GM18502 (cell line): ENCODE data around the gene GPATCH1.
"Not testable (repeated sequence)": the region's sequence is repeated elsewhere in the genome, so short reads cannot be mapped to it uniquely, and the experiment has no call there.

Experiments used
- ATAC-seq: cut with Tn5 transposase; IDR thresholded peaks from one replicate; pipeline ENCODE4 v1.9.1; 2021; ENCODE audit warnings: mild to moderate bottlenecking; ENCODE audit not compliant: unreplicated experiment, poor library complexity

The GPATCH1 gene

GRCh38 chr19:33152625-33153024 is 71.6 kb downstream of the GPATCH1 start:
- not testable (repeated sequence) for ATAC-seq

DNA sequence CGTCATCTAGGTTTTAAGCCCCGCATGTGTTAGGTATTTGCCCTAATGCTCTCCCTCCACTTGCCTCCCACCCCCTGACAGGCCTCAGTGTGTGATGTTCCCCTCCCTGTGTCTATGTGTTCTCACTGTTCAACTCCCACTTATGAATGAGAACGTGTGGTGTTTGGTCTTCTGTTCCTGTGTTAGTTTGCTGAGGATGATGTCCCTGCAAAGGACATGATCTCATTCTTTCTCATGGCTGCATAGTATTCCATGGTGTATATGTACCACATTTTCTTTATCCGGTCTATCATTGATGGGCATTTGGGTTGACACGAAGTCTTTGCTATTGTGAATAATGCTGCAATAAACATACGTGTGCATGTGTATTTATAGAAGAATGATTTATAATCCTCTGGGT is 73.3 kb downstream of the GPATCH1 start:
- ATAC-seq, result not testable (repeated sequence)

DNA sequence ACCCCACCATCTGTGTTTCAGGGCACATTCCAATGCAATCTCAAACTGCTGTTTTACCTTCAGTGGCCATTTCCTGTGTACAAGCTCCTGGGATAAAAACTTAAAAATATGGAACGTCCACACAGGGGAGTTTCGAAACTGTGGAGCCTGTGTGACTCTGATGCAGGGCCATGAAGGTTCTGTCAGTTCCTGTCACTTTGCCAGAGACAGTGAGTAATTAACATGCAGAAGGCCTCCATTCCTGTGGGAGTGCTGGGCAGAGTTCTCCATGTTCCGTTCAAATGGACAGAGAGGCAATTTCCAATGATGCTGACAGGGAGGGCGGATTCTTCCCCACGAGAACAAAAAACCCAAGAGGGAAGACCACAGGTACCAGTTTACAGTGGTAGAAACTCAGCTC is 75.4 kb downstream of the GPATCH1 start:
- ATAC-seq, result no peak

- no peak for ATAC-seq
These were observed 76.9 kb downstream of the GPATCH1 start for GRCh38 chr19:33157906-33158305.

GRCh38 chr19:33158365-33158764 is 77.4 kb downstream of the GPATCH1 start:
- no peak for ATAC-seq

GRCh38 chr19:33159149-33159548 is 78.2 kb downstream of the GPATCH1 start:
- ATAC-seq, result no peak

GRCh38 chr19:33159893-33160292 is 78.9 kb downstream of the GPATCH1 start:
- ATAC-seq, result no peak

GRCh38 chr19:33161201-33161600 is 80.2 kb downstream of the GPATCH1 start:
- ATAC-seq, result no peak

DNA sequence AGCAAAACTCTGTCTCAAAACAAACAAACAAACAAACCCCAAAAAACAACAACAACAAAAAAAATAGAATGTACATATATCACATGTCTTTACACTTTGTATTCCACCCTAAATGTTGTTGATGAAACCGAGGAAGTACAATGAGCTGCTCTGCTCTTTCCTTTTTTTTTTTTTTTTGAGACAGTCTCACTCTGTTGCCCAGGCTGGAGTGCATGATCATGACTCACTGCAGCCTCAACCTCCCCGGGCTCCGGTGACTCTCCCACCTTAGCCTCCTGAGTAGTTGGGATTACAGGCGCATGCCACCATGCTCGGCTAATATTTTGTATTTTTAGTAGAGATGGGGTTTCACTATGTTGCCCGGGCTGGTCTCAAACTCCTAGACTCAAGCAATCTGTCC is 82.5 kb downstream of the GPATCH1 start:
- ATAC-seq, result no peak

DNA sequence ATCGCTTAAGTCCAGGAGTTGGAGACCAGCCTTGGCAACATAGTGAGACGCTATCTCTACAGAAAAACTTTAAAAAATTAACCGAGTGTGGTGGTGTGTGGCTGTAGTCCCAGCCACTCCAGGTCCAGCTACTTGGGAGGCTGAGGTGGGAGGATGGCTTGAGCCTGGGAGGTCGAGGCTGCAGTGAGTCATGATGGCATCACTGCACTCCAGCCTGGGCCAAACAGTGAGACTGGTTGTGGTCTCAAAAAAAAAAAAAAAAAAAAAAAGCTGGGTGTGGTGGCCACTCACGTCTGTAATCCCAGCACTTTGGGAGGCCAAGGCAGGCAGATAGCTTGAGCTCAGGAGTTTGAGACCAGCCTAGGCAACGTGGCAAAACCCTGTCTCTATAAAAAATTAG is 85.1 kb downstream of the GPATCH1 start:
- not testable (repeated sequence) for ATAC-seq

- ATAC-seq, result no peak
These were observed 86.5 kb downstream of the GPATCH1 start for GRCh38 chr19:33167438-33167837.

- no peak for ATAC-seq
These were observed 87.5 kb downstream of the GPATCH1 start for GRCh38 chr19:33168528-33168927.

DNA sequence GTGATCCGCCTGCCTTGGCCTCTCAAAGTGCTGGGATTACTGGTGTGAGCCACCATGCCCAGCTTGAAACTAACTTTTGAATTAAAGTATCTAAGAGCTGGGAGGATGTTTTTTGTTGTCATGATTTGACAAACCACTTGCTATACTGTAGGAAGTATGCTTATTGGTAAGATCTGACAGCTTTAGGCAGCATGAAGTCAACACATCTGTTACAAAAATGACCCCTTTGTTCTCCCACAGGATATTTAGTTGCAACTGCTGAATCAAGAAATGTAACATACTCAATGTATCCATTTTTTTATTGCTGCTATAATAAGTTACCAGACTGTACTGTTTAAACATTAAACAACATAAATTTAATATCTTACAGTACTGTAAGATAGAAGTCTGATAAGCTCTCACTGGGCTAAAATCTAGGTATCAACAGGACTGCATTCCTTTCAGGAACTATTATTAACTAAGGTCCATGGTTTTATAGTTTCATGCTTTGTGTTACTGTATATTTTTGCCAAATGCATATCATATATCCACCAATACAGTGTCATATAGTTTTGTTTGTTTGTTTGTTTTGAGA is 90.3 kb downstream of the GPATCH1 start:
- no peak for ATAC-seq

DNA sequence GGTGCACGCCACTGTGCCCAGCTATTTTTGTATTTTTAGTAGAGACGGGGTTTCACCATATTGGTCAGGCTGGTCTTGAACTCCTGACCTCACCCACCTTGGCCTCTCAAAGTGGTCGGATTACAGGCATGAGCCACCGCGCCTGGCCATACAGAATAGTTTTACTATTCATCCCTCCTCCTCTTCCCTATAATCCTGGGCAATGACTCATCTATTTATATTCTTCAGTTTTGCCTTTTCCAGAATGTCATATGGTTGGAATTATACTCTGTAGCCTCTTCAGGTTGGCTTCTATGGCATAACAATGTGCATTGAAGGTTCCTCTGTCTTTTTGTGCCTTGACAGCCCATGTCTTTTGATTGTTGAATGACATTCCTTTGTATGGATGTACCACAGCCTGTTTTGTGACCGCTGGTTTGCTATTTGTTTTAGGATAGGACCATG is 91.0 kb downstream of the GPATCH1 start:
- ATAC-seq, result no peak

- ATAC-seq, result no peak
These were observed 93.2 kb downstream of the GPATCH1 start for GRCh38 chr19:33174186-33174585.

DNA sequence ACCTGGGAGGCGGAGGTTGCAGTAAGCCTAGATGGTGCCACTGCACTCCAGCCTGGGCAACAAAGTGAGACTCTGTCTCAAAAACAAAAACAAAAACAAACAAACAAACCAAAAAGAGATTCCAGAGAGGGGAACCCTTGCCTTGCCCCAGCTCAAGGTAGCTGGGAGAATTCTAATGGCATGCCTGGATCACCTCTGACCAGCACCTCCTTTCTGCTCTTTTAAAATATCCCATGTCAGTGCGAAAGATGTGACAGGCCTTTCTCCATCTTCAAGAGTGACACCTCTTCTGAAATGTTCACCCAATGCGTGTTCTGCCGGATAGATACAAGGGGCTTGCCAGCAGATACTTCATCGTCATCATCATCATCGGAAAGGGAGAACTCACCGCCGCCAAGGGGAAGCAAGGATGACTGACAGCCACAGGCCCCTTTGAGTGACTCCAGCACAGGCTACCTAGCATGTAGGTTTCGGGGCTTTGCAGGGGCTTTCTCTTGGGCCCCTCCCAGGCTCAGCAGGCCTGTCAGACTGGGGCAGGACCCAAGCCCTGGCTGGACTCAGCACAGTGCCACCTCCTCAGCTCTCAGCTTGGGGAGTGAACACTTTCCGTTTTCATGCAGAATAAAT is 94.3 kb downstream of the GPATCH1 start:
- no peak for ATAC-seq

GRCh38 chr19:33175886-33176669 is 95.1 kb downstream of the GPATCH1 start:
- ATAC-seq, result peak; percentile 2

DNA sequence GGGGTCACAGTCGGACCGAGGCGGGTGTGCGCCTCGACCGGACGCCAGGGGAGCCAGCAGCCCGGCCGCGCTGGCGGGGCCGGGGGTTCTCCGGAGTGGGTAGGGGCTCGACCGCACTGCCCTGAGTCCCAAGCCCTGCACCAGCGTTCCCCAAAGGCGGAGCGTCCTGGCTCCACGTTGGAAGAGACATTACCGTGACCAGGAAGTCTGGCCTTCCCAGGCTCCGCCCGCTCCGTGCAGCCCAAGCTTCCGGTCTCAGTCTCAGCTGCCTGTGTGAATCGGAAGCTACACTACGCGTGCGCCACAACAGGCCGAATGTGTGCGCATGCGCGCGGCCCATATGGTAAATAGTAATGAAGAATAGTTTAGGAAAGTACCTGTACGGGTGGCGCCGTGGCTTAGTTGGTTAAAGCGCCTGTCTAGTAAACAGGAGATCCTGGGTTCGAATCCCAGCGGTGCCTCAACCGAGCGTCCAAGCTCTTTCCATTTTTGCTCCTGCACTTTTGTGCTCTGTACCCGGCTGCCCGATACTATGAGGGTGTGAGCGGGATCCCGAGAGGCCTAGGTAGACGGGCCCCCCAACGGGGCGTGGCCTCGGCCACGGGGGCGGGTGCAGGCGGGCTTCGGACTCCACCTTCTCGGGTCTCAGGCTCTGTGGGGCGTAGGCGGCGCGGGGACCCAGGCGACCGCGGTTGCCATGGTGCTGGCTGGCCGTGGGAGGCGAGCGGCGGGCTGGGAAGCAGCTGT is 95.9 kb downstream of the GPATCH1 start:
- peak; percentile 85 for ATAC-seq

DNA sequence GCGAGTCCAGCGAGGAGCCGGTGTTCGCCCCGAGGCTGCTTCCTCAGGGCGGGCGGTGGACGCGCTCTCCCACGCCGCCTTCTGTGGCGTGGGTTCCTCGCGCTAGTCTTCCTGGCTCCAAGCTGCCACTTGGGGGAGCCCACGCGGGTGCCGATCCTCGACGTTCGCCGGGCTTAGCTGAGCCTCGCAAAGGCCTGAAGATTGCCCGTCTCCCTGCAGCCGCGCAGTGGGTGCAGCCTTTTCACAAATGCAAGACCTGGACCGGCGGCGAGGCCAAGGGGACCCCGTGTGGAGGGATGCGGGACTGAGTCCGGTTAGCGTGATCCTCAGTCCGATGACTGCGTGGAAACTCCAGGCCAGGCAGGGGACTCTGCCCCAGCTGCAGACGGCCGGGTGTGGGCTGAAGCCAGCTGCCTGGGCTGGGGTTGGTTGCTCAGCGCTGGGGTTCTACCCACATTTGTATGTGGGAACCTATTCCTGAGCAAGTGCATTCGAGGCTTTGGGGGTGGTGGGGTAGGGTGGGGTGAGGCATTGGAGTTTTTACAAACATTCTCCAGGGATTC is 96.5 kb downstream of the GPATCH1 start:
- ATAC-seq, result peak; percentile 29
